HEK293 (cell line): ENCODE results near the gene ATP1B2.

Experiments used
- CTCF ChIA-PET: fragments of 350-600 bp; formaldehyde crosslinking; extraction: SDS; loops from one replicate; lab custom pipeline; 2021; ENCODE audit warnings: antibody characterized with exemption; lab: Yijun Ruan, JAX
- POLR2A ChIA-PET: fragments of 300-600 bp; formaldehyde crosslinking; extraction: SDS; loops from one replicate; lab custom pipeline; 2020; ENCODE audit warnings: antibody characterized with exemption, inconsistent platforms; lab: Yijun Ruan, JAX
- H3K27ac ChIP-seq: fragments of 200-500 bp; sonication (Bioruptor generic); 2 replicates; pipeline ENCODE4 v1.5.1; 2014; ENCODE audit warnings: low read depth, low read length, control low read depth, inconsistent platforms; ENCODE audit errors: extremely low read depth
- H3K36me3 ChIP-seq, 2 experiments: fragments of 200-500 bp in 1 of 2; sonication (Bioruptor generic) in 1 of 2; 1 replicate in 1 of 2; 2 replicates in 1 of 2; pipeline ENCODE4 v1.5.1; 2014 to 2017; ENCODE audit warnings: inconsistent platforms in 2 of 2, low read length in 2 of 2; ENCODE audit not compliant: control insufficient read depth in 2 of 2, insufficient read depth in 1 of 2
- H3K4me1 ChIP-seq: fragments of 200-500 bp; sonication (Bioruptor generic); 2 replicates; pipeline ENCODE4 v1.5.1; 2014; ENCODE audit warnings: mild to moderate bottlenecking, low read length, inconsistent platforms; ENCODE audit not compliant: control insufficient read depth, insufficient read depth
- H3K4me3 ChIP-seq: 2 replicates; pipeline ENCODE4 v1.5.1; 2011; ENCODE audit warnings: low read depth, mild to moderate bottlenecking, control low read depth, low read length, moderate library complexity
- H3K9me3 ChIP-seq: fragments of 200-500 bp; sonication (Bioruptor generic); 2 replicates; pipeline ENCODE4 v1.5.1; 2014; ENCODE audit warnings: low read depth, low read length, inconsistent platforms; ENCODE audit not compliant: control insufficient read depth, insufficient read depth
- EGR2 ChIP-seq: fragments of 450-650 bp; formaldehyde crosslinking; IDR thresholded peaks from 2 replicates; pipeline ENCODE4 v1.5.1; 2016; ENCODE audit warnings: low read depth, missing biosample characterization, missing genetic modification characterization
- FEZF1 ChIP-seq: fragments of 450-650 bp; formaldehyde crosslinking; IDR thresholded peaks from 2 replicates; pipeline ENCODE4 v1.5.1; 2016; ENCODE audit warnings: missing biosample characterization, missing genetic modification characterization
- GLI4 ChIP-seq: fragments of 450-650 bp; formaldehyde crosslinking; IDR thresholded peaks from 2 replicates; pipeline ENCODE4 v1.5.1; 2016; ENCODE audit warnings: missing biosample characterization, missing genetic modification characterization
- HOXC10 ChIP-seq: sonication (generic); formaldehyde crosslinking; IDR thresholded peaks from 2 replicates; pipeline ENCODE4 v1.8.1; 2023; ENCODE audit warnings: mild to moderate bottlenecking, missing genetic modification reagents
- IKZF3 ChIP-seq: fragments of 450-650 bp; IDR thresholded peaks from 2 replicates; pipeline ENCODE4 v1.5.0; 2018; ENCODE audit warnings: missing biosample characterization, mild to moderate bottlenecking, missing genetic modification characterization, moderate library complexity
- KLF7 ChIP-seq: fragments of 450-650 bp; formaldehyde crosslinking; IDR thresholded peaks from 2 replicates; pipeline ENCODE4 v1.5.1; 2016; ENCODE audit warnings: missing biosample characterization, missing genetic modification characterization, borderline replicate concordance
- KLF9 ChIP-seq: fragments of 450-650 bp; formaldehyde crosslinking; IDR thresholded peaks from 2 replicates; pipeline ENCODE4 v1.5.1; 2016; ENCODE audit warnings: missing biosample characterization, missing genetic modification characterization, low read depth
- OSR2 ChIP-seq: fragments of 450-650 bp; formaldehyde crosslinking; IDR thresholded peaks from 2 replicates; pipeline ENCODE4 v1.5.1; 2016; ENCODE audit warnings: missing biosample characterization, missing genetic modification characterization
- PRDM1 ChIP-seq: fragments of 450-650 bp; formaldehyde crosslinking; IDR thresholded peaks from 2 replicates; pipeline ENCODE4; 2016; ENCODE audit warnings: missing biosample characterization, missing genetic modification characterization
- REPIN1 ChIP-seq: fragments of 450-650 bp; formaldehyde crosslinking; IDR thresholded peaks from 2 replicates; pipeline ENCODE4 v1.5.1; 2017; ENCODE audit warnings: missing biosample characterization, missing genetic modification characterization, low read depth
- SALL2 ChIP-seq: fragments of 450-650 bp; formaldehyde crosslinking; IDR thresholded peaks from 2 replicates; pipeline ENCODE4 v1.5.0; 2017; ENCODE audit warnings: missing biosample characterization, mild to moderate bottlenecking, missing genetic modification characterization, borderline replicate concordance
- ZFHX2 ChIP-seq: fragments of 450-650 bp; formaldehyde crosslinking; conservative IDR thresholded peaks from 2 replicates; pipeline ENCODE4 v1.5.1; 2016; ENCODE audit warnings: missing biosample characterization, missing genetic modification characterization
- ZNF114 ChIP-seq: fragments of 450-650 bp; formaldehyde crosslinking; IDR thresholded peaks from 2 replicates; pipeline ENCODE4 v1.5.0; 2017; ENCODE audit warnings: missing biosample characterization, missing genetic modification characterization
- ZNF138 ChIP-seq: fragments of 450-650 bp; formaldehyde crosslinking; IDR thresholded peaks from 2 replicates; pipeline ENCODE4 v1.5.1; 2016; ENCODE audit warnings: missing biosample characterization, missing genetic modification characterization, borderline replicate concordance
- ZNF184 ChIP-seq: fragments of 450-650 bp; IDR thresholded peaks from 2 replicates; pipeline ENCODE4 v1.5.1; 2018; ENCODE audit warnings: missing biosample characterization, mild to moderate bottlenecking, missing genetic modification characterization
- ZNF202 ChIP-seq: fragments of 450-650 bp; formaldehyde crosslinking; IDR thresholded peaks from 2 replicates; pipeline ENCODE4 v1.5.1; 2016; ENCODE audit warnings: missing biosample characterization, missing genetic modification characterization, borderline replicate concordance
- ZNF266 ChIP-seq: fragments of 450-650 bp; formaldehyde crosslinking; IDR thresholded peaks from 2 replicates; pipeline ENCODE4 v1.5.1; 2016; ENCODE audit warnings: missing biosample characterization, missing genetic modification characterization, low read depth
- ZNF501 ChIP-seq: fragments of 450-650 bp; formaldehyde crosslinking; IDR thresholded peaks from 2 replicates; pipeline ENCODE4 v1.5.1; 2016; ENCODE audit warnings: missing biosample characterization, missing genetic modification characterization
- ZNF544 ChIP-seq: fragments of 450-650 bp; formaldehyde crosslinking; IDR thresholded peaks from 2 replicates; pipeline ENCODE4 v1.5.0; 2017; ENCODE audit warnings: missing biosample characterization, missing genetic modification characterization
- ZNF629 ChIP-seq: fragments of 450-650 bp; formaldehyde crosslinking; IDR thresholded peaks from 2 replicates; pipeline ENCODE4 v1.5.1; 2017; ENCODE audit warnings: missing biosample characterization, missing genetic modification characterization
- ZNF785 ChIP-seq: fragments of 450-650 bp; formaldehyde crosslinking; IDR thresholded peaks from 2 replicates; pipeline ENCODE4 v1.5.1; 2016; ENCODE audit warnings: missing biosample characterization, missing genetic modification characterization
- TF ChIP-seq, protein P1 (sequence below): fragments of 450-650 bp; formaldehyde crosslinking; IDR thresholded peaks from 2 replicates; pipeline ENCODE4 v1.5.1; 2016; ENCODE audit warnings: missing biosample characterization, missing genetic modification characterization
- TF ChIP-seq, protein P2 (sequence below): fragments of 450-650 bp; formaldehyde crosslinking; conservative IDR thresholded peaks from 2 replicates; pipeline ENCODE4 v1.5.1; 2016; ENCODE audit warnings: low read depth, missing biosample characterization, missing genetic modification characterization
- TF ChIP-seq, protein P3 (sequence below): fragments of 450-650 bp; formaldehyde crosslinking; IDR thresholded peaks from 2 replicates; pipeline ENCODE4 v1.5.1; 2017; ENCODE audit warnings: missing biosample characterization, missing genetic modification characterization
- TF ChIP-seq, protein P4 (sequence below): fragments of 450-650 bp; formaldehyde crosslinking; IDR thresholded peaks from 2 replicates; pipeline ENCODE4 v1.5.1; 2017; ENCODE audit warnings: missing biosample characterization, missing genetic modification characterization

Gene ATP1B2

DNA sequence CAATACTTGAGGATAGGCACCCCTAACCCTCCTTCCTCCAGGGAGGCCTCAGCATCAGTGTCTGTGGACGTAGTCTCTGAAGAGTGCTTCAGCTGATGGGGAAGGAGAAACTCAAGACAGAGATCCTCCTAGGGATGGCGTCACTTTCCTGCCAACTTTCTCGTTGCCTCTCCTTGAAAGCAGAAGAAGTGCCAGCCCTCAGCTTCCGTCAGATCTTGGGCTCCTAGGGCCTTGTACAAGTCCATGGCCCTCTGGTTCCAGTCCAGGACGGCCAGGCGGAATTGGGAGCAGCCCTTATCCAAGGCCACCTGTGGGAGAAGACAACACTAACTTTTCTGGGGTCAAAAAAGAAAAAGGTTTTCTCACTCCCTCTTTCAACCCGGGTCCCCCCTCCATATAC is 24.4 kb upstream of the ATP1B2 start:
- Histone ChIP-seq H3K4me1 (peaks cover 3% of the 10 kb centered on the region; the same call in 1 of the 2 replicates), H3K9me3 (no peaks in the 10 kb centered on the region), H3K4me3 (no peak overlapping the region), H3K36me3 (peaks cover 0 to 8% of the 10 kb centered on the region in 2 experiments; a peak in 2 of 3 replicates), H3K27ac (no peak overlapping the region)
- ChIA-PET POLR2A (interaction anchor here (0.6 to 9.6 kb wide), 5 partner anchors 11 to 60 kb away, joined by 5 to 215 read pairs (median 21); partner anchors contain the start of genes FXR2, MPDU1, TP53 and WRAP53), CTCF (interaction anchor here (0.7 to 4.4 kb wide), 9 partner anchors 8 to 431 kb away, joined by 3 to 24 read pairs (median 6); partner anchors contain the start of genes FXR2, TP53 and WRAP53)
- TF ChIP-seq KLF9 (tag by site-specific recombination): no peak
- peak; percentile 69 for TF ChIP-seq PRDM1 (tag by site-specific recombination)
- TF ChIP-seq ZNF785 (tag by site-specific recombination): no peak
- TF ChIP-seq, protein P1, sequence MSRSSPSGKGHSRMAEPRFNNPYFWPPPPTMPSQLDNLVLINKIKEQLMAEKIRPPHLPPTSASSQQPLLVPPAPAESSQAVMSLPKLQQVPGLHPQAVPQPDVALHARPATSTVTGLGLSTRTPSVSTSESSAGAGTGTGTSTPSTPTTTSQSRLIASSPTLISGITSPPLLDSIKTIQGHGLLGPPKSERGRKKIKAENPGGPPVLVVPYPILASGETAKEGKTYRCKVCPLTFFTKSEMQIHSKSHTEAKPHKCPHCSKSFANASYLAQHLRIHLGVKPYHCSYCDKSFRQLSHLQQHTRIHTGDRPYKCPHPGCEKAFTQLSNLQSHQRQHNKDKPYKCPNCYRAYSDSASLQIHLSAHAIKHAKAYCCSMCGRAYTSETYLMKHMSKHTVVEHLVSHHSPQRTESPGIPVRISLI: no peak
- TF ChIP-seq ZNF138 (tag by site-specific recombination): no peak
- TF ChIP-seq, protein P2, sequence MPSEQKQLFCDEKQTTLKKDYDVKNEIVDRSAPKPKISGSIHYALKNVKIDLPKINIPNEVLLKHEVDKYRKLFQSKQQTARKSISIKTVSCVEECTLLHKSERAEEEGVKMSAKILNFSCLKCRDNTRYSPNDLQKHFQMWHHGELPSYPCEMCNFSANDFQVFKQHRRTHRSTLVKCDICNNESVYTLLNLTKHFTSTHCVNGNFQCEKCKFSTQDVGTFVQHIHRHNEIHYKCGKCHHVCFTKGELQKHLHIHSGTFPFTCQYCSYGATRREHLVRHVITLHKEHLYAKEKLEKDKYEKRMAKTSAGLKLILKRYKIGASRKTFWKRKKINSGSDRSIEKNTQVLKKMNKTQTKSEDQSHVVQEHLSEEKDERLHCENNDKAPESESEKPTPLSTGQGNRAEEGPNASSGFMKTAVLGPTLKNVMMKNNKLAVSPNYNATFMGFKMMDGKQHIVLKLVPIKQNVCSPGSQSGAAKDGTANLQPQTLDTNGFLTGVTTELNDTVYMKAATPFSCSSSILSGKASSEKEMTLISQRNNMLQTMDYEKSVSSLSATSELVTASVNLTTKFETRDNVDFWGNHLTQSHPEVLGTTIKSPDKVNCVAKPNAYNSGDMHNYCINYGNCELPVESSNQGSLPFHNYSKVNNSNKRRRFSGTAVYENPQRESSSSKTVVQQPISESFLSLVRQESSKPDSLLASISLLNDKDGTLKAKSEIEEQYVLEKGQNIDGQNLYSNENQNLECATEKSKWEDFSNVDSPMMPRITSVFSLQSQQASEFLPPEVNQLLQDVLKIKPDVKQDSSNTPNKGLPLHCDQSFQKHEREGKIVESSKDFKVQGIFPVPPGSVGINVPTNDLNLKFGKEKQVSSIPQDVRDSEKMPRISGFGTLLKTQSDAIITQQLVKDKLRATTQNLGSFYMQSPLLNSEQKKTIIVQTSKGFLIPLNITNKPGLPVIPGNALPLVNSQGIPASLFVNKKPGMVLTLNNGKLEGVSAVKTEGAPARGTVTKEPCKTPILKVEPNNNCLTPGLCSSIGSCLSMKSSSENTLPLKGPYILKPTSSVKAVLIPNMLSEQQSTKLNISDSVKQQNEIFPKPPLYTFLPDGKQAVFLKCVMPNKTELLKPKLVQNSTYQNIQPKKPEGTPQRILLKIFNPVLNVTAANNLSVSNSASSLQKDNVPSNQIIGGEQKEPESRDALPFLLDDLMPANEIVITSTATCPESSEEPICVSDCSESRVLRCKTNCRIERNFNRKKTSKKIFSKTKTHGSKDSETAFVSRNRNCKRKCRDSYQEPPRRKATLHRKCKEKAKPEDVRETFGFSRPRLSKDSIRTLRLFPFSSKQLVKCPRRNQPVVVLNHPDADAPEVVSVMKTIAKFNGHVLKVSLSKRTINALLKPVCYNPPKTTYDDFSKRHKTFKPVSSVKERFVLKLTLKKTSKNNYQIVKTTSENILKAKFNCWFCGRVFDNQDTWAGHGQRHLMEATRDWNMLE: no peak

DNA sequence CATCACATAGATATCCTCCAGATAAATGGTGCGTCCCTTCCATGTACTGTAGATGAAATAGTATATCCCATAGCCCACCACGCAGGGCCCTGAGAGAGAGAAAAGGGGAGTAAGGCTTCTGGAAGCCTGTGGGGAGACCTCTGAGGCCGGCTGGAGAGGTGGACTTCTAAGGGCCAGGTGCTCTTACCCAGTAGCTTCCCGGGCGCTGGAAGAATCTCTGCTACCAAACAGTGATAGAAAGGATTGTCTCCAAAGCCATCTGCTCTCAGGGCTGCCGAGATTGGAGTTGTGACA is 23.8 kb upstream of the ATP1B2 start:
- Histone ChIP-seq H3K36me3 (peaks cover 0 to 8% of the 10 kb centered on the region in 2 experiments; a peak in 2 of 3 replicates), H3K9me3 (no peaks in the 10 kb centered on the region)
- TF ChIP-seq FEZF1 (tag by site-specific recombination) (no peak), EGR2 (tag by site-specific recombination) (no peak), ZNF544 (tag by site-specific recombination) (no peak), ZNF184 (tag by site-specific recombination) (no peak), IKZF3 (tag by site-specific recombination) (no peak), ZFHX2 (tag by site-specific recombination) (no peak), OSR2 (tag by site-specific recombination) (no peak), ZNF501 (no peak), ZNF114 (tag by site-specific recombination) (no peak), GLI4 (tag by site-specific recombination) (no peak), ZNF266 (tag by site-specific recombination) (no peak), REPIN1 (no peak), HOXC10 (CRISPR knock-in tag) (no peak), SALL2 (tag by site-specific recombination) (no peak), ZNF629 (no peak), KLF7 (tag by site-specific recombination) (no peak), ZNF202 (no peak)
- TF ChIP-seq, protein P3, sequence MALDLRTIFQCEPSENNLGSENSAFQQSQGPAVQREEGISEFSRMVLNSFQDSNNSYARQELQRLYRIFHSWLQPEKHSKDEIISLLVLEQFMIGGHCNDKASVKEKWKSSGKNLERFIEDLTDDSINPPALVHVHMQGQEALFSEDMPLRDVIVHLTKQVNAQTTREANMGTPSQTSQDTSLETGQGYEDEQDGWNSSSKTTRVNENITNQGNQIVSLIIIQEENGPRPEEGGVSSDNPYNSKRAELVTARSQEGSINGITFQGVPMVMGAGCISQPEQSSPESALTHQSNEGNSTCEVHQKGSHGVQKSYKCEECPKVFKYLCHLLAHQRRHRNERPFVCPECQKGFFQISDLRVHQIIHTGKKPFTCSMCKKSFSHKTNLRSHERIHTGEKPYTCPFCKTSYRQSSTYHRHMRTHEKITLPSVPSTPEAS: no peak
- TF ChIP-seq, protein P4, sequence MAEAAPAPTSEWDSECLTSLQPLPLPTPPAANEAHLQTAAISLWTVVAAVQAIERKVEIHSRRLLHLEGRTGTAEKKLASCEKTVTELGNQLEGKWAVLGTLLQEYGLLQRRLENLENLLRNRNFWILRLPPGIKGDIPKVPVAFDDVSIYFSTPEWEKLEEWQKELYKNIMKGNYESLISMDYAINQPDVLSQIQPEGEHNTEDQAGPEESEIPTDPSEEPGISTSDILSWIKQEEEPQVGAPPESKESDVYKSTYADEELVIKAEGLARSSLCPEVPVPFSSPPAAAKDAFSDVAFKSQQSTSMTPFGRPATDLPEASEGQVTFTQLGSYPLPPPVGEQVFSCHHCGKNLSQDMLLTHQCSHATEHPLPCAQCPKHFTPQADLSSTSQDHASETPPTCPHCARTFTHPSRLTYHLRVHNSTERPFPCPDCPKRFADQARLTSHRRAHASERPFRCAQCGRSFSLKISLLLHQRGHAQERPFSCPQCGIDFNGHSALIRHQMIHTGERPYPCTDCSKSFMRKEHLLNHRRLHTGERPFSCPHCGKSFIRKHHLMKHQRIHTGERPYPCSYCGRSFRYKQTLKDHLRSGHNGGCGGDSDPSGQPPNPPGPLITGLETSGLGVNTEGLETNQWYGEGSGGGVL (tag by site-specific recombination): no peak
- TF ChIP-seq, all 188 proteins: peak for 0
- Histone ChIP-seq H3K4me3 (peak overlapping the region; percentile 84), H3K27ac (peak overlapping the region; percentile 91; the same call in 1 of the 2 replicates), H3K4me1 (peaks cover 3% of the 10 kb centered on the region; the same call in 1 of the 2 replicates)
- ChIA-PET CTCF (interaction anchor here (0.6 to 4.4 kb wide), 10 partner anchors 9 to 431 kb away, joined by 3 to 24 read pairs (median 5); partner anchors contain the start of genes FXR2, TP53 and WRAP53), POLR2A (interaction anchor here (0.9 to 9.6 kb wide), 9 partner anchors 12 to 322 kb away, joined by 3 to 215 read pairs (median 9); partner anchors contain the start of genes ATP1B2, CD68, FXR2 and MPDU1)
